ENCODE measurements around the gene BANF2.

Gene BANF2

GRCh38 chr20:17735959-17736621 is 36.3 kb downstream of the BANF2 start:
- no peak for DNase-seq (ENCODE audit: low read depth)

- DNase-seq (ENCODE audit: low read depth), result no peak
Measured at GRCh38 chr20:17738154-17738553, 38.4 kb downstream of the BANF2 start.

- DNase-seq (ENCODE audit: low read depth), result no peak
Measured at GRCh38 chr20:17741220-17741619, 41.5 kb downstream of the BANF2 start.

DNA sequence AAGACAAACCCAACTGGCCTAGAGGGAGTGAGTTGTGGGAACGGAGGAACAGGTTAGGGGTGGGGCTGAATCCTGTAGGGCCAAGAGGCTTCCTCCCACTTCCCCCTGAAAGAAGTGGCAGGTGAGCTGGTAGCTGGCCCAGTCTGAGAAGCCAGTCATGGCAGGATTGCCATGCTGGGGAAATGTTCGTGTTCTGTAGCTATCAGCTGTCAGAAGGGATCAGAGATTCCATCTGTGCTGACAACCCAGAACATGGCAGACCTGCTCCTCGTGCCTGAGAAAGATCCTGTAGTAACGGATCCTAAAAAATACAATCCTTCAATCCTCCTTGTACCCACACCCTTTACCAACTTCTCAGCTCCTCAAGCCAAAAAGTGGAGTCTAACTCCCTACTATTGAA is 43.0 kb downstream of the BANF2 start:
- no peak for DNase-seq (ENCODE audit: low read depth)

DNA sequence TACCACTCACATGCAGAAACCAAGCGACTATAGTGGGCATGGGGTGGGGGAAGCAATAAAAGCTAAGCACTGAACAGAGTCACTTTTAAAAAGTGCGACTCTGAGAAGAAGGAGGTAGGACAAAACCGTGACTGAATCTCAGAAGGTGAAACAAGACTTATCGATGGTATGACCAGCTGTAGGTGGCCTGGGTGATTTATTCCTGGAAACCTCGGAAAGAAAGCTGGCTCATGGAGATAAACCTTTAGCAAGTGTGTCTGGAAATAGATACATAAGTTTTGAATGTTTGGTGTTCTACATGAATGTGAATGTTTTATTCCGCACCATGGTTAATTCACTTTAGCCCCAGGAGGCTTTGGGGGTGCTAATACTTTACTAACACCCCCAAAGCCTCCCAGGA is 43.9 kb downstream of the BANF2 start:
- no peak for DNase-seq (ENCODE audit: low read depth)

DNA sequence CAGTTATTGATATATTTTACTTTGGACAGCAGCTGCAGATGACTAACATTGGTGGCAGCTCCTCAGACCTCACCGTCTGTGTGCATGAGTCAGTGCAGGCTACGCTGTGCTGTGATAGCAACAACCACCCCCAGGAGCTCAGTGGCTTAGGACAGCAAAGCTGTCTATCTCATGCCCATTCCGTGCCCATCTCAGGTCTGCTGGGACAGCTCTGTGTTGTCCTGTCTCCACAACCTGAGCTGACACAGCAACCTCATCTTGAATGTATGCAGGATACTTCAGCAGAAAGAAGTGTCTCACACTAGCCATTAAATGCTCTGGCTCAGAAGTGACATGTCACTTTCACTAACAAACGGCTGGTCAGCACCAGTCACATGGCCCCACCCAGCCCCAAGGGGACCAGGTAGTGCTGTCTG is 47.7 kb downstream of the BANF2 start:
- DNase-seq (ENCODE audit: low read depth), result no peak

- no peak for DNase-seq (ENCODE audit: low read depth)
Measured at GRCh38 chr20:17748279-17748678, 48.5 kb downstream of the BANF2 start.

DNA sequence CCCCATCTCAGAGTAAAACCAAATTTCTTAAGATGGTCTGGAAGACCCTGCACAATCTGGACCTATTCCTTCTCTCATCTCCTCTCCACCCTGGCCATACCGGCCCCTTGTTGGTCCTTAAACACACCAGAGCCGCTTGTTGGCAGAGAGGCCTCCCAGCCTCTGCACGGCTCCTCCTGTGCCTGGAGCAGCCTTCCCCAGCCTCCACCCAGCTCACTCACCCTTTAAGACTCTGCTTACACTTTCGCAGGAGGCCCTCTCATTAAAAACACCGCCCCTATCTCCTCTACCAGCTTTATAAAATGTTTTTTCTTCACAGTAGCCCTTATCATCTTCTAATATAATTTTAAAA is 49.8 kb downstream of the BANF2 start:
- DNase-seq (ENCODE audit: low read depth), result no peak

DNA sequence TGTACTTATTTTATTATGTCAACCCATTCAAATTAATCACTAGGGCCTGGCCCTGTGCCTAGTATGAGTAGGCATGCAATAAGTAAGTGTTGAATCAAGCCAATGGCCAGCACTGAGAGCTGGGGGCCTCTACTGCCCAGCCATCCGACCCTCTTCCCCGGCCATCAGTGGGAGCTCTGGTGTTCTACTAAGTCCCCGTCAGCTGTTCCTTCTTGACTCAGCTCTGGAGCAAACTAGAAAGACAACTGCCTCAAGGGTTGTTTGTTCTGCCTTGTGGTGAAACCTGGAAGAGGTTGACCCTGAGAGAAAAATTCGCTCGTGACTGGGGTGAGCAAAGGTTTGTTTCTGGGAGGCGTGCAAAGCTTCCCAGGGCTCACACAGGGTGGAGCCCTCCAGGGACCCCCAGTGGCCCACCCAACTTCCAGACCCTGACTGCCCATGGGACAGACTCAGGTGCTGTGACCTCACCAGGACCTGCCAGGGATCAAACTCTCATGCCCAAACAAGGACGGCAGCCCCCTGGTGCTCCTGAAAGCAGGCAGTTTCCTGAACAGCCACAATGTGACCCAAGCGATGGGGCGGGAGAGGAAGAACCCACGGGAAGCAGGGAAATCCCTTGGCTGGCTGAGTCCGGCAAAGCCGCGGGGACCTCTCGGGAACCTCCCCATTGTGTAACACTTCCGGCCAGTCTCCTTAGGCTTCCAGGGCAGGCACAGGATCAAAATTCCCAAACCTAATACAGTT is 50.4 kb downstream of the BANF2 start:
- DNase-seq (ENCODE audit: low read depth), result no peak

DNA sequence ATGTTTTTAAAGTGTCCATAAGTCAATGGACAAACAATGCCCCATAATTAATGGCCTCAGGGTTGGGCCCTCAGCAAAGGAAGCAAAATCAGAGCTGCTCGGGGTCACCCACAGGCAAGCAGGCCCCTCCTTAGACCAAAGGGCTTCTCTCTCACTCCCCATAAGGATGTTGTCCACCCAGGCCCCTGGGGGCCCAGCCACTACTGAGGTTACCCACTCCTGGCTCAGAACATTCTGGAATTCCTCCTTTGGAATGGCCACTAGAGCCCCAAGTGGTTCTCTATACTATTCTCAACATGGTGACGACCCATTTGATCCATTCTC is 50.9 kb downstream of the BANF2 start:
- no peak for DNase-seq (ENCODE audit: low read depth)

DNA sequence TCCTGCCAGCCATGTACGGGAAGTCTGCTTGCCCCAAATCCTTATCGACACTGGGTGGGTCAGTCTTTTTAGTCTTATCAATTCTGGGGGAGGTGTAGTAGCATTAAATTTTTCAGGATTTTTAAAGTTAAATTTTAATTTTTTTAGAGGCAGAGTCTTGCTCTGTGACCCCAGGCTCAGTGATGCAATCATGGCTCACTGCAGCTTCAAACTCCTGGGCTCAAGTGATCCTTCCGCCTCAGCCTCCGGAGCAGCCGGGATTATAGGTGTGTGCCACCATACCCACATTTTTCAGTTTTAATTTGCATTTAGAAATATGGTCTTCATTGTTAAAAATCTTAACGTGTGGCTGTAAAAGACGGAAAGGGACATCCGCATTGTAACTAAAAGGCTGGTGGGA is 51.9 kb downstream of the BANF2 start:
- no peak for DNase-seq (ENCODE audit: low read depth)

GRCh38 chr20:17752459-17752858 is 52.7 kb downstream of the BANF2 start:
- no peak for DNase-seq (ENCODE audit: low read depth)

- no peak for DNase-seq (ENCODE audit: low read depth)
Measured at GRCh38 chr20:17753516-17753915, 53.8 kb downstream of the BANF2 start.

DNA sequence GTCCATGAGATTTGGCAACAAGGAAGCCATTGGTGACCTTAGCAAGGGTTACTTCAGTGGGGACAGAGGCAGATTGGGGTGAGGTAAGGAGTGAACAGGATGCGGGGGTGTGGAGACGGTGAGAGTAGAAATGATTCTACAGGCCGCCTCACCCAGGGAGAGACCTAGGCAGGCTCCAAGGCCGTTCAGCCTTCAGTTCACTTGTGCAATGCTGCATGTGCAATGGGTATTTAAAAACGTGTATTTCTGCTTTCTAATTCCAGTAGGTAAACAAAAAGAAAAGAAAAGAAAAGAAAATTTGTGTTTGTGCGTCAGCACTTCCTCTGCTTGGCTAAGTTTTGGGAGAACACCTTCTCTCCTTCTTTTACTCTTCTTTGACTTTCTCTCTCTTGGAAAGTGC is 56.8 kb downstream of the BANF2 start:
- no peak for DNase-seq (ENCODE audit: low read depth)

DNA sequence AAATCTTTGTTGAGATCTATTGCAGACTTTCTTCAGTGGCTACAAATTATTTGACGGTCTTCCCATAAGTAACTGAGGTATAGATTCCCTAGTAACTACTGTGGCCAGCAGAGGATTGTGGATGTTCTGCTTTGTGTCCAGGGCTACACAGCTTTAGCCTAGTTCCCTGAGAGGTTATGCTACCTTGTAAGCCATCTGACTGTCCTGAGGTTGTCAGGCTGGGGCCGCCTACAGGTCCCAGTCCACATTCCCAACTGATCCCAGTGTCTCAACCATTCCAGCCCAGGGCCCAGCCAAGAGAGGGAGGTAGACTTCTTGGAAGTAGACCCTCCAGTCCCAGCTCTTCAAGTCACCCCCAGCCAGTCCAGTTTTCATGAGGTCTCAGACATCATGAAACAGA is 57.7 kb downstream of the BANF2 start:
- DNase-seq (ENCODE audit: low read depth), result no peak

DNA sequence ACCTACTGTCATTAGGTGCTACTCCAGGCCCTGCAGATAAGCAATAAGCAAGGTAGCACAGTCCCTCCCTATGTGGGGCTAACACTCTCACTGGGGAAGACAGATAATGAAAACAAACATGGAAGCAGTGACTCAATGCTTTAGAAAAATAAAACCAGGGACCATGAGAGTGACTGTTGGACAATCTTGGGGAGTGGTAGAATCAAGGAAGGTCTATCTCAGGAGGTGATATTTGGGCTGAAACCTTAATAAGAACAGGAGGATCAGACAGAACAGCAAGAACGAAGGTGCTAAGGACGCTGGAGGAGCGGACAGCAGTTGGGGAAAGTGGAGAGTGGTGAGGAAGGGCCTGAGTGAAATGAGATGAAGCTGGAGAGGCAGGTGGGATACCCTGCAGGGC is 58.2 kb downstream of the BANF2 start:
- DNase-seq (ENCODE audit: low read depth), result no peak

GRCh38 chr20:17758512-17758911 is 58.7 kb downstream of the BANF2 start:
- no peak for DNase-seq (ENCODE audit: low read depth)

GRCh38 chr20:17759449-17759848 is 59.7 kb downstream of the BANF2 start:
- no peak for DNase-seq (ENCODE audit: low read depth)

GRCh38 chr20:17761604-17762003 is 61.8 kb downstream of the BANF2 start:
- no peak for DNase-seq (ENCODE audit: low read depth)

DNA sequence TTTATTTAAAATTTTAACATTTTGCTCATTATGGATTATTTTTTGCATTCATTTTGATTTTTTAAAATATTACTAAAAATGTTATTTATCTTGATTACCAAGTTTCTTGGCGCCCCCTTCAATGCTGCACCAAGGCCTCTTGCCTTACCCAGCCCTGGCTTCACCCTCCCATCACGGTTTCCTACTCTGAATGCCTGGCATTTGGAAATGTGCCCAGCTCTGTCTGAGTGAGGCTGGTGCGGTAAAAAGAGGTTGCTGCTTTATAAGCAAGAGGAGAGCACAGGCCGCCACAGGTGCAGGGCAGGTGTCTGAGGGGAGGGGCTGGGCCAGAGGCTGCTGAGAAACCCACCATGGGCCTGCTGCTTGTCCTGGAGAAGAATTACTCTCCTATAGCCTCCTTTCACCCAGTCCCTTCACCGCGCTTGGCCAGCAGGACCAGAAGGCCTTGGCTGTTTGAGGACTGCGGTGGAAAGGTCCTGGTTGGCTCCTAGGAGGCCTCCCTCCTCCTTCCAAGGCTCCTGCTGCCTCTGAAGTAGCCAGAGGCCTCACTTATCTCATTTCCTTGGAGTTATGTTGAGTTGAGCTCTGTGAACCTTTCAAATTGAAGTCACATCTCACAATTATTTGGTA is 62.6 kb downstream of the BANF2 start:
- no peak for DNase-seq (ENCODE audit: low read depth)

DNA sequence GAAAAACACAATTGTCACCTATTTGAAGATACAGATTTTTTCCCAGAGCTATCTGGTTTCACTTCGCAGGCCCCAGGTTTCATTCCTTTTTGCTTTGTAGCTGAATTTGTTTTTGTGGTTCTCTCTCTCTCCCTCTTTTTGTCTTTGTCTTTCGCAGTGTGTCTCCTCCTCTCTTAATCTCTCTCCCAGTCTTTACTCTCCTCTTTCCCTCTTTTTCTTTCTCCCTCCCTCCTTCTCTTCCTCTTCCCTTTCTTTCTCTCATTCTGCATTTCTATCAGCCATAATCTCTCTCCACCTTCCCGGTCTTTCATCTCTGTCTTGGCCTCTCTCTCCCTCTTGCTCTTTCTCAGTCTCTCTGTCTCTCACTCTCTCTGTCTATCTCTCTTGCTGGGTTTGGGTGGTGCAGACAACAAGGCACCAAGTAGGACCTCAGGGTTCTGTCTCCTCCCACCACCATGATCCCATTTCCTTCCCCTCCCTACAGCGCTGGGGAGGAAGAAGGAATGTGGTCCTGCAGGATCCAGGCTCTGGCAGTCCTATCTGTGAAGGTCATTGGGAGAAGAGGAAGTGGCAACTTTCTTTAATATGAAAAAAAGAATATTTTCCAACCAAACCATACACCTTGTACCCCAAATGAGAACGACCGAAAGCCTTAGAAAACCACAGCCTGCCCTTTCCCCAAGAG is 63.2 kb downstream of the BANF2 start:
- no peak for DNase-seq (ENCODE audit: low read depth)

- no peak for DNase-seq (ENCODE audit: low read depth)
Measured at GRCh38 chr20:17765017-17765416, 65.3 kb downstream of the BANF2 start.

DNA sequence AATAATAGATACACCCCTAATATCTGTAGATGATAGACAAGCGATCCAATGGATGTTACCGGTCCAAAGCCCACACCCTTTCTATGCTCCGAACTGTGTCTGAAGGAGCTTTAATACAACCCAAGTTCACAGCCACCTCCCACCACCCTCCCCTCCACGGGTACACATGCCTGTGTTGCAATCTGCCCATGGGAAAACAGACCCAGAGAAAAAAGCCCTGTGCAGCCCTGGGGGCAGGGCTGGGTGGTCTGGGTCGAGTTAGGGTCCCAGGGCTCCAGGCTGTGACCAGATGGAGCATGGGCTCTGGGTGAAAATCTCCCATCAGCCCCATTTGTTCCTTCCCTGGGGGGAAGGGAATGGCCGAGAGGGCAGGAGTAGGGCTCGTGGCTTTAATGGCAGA is 65.8 kb downstream of the BANF2 start:
- DNase-seq (ENCODE audit: low read depth), result no peak

Data from stimulated activated CD8-positive, alpha-beta memory T cell treated with anti-CD3 and anti-CD28 coated beads, Interleukin-12 subunit alpha, Interleukin-12 subunit beta, amount 100 ng/mL, for 1 hour (primary cell).